Measurements from ENCODE around the gene CNIH1.
"Not testable (repeated sequence)": the region's sequence is repeated elsewhere in the genome, so short reads cannot be mapped to it uniquely, and the experiment has no call there.

Gene CNIH1

DNA sequence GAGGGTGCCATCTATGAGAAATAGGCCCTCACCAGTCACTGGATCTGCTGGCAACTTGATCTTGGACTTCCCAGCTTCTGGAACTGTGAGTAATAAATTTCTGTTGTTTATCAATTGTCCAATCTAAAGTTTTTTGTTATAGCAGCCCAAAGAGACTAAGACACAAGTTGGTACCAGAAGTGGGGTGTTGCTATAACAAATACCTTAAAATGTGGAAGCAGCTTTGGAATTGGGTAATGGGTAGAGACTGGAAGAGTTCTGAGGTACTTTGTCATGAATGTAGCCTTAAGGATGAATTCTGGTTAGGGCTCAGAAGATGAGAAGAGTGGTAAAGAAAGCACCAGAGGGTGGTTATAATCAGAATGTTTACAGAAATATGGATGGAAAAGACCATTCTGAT lies 26.1 kb upstream of the CNIH1 start:
- DNase-seq (ENCODE audit: low spot score), result no peak

DNA sequence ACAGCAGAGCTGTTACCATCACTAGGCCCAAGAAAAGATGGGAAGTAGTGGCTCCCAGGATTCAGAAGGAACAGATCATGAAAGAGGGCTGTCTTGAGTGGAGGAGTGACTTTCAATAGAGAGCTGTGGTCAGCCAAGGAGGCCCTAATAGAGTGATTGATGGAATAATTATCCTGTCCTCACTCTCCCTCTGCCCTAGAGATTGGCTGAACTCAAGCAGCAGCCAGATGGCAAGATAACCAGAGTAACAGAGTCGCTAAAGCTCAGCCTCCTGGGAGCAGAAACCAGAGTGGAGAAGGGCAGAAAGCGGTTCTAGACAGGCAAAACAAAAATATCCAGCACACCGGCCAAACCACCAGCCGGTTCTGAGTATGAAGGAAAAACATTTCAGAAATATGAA lies 24.5 kb upstream of the CNIH1 start:
- DNase-seq (ENCODE audit: low spot score), result no peak

DNA sequence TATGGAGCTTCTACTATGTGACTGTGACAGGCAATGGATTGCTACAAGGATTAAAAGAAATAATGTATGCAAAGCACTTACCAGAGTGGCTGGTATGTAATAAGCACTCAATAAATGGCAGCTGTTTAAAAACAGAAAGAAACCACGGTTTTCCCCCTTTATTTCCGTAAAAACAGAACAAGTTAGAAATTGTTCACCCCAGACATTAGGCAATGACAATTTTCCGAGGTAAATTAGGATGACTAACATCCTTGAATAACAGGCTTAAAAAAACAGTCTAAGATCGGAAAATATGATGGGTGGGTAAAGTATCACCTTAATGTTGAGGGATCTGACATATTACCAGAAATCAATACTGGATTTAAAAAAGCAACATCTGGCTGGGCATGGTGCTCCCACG lies 20.9 kb upstream of the CNIH1 start:
- no peak for DNase-seq (ENCODE audit: low spot score)

DNA sequence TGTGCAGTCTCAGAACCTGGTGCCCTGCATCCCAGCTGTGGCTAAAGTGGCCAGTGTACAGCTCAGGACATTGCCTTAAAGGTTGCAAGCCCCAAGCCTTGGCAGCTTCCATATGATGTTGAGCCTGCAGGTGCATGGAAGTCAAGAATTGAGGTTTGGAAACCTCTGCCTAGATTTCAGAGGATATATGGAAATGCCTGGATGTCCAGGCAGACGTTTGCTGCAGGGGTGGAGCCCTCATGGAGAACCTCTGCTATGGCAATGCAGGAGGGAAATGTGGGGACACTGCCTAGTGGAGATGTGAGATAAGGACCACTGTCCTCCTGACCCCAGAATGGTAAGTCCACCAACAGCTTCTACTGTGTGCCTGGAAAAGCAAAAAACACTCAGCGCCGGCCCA lies 17.9 kb upstream of the CNIH1 start:
- no peak for DNase-seq (ENCODE audit: low spot score)

DNA sequence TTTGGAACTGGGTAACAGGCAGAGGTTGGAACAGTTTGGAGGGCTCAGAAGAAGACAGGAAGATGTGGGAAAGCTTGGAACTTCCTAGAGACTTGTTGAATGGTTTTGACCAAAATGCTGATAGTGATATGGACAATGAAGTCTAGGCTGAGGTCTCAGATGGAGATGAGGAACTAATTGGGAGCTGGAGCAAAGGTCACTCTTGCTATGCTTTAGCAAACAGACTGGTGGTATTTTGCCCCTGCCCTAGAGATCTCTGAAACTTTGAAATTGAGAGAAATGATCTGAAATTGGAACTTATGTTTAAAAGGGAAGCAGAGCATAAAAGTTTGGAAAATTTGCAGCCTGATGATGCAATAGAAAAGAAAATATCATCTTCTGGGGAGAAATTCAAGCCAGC lies 17.4 kb upstream of the CNIH1 start:
- not testable (repeated sequence) for DNase-seq (ENCODE audit: low spot score)

DNA sequence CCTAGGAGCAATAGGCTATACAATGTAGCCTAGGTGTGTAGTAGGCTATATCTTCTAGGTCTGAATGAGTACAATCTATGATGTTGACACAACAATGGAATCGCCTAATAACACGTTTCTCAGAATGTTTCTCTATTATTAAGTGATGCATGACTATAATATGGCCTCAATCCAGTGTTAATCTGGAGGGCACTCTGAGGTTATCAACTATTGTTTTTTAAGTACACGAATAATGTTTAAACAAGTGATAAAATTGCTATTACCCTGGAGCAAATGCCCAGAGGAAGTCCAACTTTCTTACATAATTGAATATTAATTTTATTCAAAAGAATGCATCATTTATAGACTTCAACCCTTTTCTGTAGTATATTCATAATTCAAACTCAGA lies 16.4 kb upstream of the CNIH1 start:
- DNase-seq (ENCODE audit: low spot score), result no peak

DNA sequence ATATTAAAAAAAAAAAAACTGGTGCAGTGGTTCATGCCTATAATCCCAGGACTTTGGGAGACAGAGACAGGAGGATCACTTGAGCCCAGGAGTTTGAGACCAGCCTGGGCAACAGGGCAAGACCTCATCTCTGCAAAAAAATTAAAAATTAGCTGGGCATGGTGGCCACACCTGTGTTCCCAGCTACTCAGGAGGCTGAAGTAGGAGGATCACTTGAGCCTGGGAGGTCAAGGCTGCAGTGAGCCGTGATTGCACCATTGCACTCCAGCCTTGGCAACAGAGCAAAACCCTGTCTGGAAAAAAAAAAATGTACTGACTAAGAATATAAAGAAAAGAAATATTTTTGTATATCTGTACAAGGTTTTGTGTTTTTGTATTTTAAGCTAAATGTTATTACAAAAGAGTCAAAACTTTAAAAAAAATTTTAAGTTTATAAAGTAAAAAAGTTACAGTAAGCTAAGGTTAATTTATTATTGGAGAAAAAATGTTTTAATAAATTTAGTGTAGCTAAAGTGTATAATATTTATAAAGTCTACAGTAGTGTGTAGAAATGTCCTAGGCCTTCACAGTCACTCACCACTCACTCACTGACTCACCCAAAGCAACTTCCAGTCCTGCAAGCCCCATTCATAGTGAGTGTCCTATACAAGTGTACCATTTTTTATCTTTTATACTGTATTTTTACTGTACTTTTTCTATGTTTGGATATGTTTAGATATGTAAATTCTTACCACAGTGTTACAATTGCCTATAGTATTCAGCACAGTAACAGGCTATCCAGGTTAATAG lies 15.8 kb upstream of the CNIH1 start:
- not testable (repeated sequence) for DNase-seq (ENCODE audit: low spot score)

DNA sequence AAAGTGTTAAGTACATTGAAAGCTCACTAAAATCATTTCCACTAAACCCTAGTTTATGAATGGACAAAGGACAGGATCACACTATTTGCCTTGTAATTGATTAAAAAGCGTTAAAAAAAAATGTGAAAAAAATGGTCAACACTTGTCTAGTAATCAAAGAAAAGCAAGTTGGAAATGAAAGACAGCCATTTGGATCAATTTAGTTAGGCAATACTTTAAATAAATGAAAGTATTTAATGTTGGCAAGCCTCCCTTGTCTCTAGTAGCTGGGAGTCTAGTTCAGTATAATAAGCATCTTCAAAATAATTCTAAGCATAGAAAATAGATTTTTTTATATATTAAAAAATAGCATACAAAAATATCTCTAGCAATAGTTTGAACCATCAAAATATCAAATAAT lies 14.2 kb upstream of the CNIH1 start:
- no peak for DNase-seq (ENCODE audit: low spot score)

DNA sequence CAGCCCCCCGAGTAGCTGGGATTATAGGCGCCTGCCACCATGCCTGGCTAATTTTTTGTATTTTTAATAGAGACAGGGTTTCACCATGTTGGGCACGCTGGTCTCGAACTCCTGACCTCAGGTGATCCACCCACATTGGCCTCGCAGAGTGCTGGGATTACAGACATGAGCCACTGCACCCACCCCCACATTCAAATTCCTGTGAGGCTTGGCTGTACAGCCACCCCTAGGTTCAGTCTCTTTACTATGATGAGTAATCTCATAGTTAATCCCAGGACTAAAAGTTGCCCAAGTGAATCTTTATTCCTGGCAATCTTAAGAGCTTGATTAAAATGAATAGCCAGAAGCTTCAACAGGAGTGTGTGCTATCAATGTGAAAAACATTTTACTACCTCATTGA lies 12.8 kb upstream of the CNIH1 start:
- not testable (repeated sequence) for DNase-seq (ENCODE audit: low spot score)

DNA sequence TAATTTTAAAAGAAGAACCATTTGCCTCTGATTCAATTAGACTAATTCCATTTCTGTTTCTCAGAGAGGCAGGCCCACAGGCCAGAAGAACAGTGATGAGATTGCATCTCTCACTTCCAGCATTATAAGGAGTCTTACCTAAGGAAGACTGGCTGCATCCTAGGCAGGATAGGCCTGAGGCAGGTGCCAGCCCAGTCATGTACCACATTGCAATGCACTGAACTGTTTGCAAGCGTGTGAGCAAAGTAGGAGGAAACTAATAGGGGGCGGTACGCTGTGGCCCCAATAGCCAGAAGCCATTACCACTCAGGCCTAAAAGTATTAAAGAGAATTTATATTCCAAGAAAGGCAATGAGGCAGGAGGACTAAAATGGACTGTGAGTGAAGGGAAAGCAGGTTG lies 12.1 kb upstream of the CNIH1 start:
- DNase-seq (ENCODE audit: low spot score), result no peak

DNA sequence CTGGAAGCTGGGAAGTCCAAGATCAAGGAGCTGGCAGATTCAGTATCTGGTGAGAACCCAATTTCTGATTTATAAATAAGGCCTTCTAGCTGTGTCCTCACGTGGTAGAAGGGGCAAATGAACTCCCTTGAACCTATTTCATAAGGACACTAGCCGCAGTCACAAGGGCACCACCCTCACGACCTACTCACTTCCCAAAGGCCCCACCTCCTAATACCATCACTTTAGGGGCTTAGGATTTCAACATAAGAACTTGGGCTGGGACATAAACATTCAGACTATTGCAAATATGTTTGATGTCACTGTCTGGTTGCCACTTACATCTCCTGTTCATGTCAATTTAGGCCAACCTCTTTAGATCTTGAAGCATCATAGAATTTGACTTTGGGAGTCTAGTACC lies 10.8 kb upstream of the CNIH1 start:
- no peak for DNase-seq (ENCODE audit: low spot score)

DNA sequence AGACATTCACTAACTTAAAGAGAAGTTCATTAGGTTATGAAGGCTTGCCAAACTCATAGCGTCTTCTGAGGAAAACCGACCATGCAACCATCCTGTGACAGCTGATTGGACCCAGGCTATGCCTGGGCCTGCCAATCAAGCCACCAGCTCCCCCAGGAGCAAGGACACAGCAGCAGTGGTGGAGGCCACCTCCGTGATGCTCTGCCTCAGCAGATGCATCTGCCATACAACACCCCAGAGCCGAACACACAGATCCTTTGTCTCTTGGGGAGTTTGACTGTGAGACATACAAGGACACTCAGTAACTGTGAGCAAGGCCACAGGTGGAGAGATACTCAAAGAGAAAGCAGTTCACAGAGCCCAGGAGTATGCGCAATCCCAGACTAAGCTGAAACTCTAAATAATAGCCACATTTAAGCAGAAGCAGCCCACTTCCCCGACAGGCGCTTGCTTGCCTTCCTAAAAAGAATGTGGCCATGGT lies 10.0 kb upstream of the CNIH1 start:
- no peak for DNase-seq (ENCODE audit: low spot score)

DNA sequence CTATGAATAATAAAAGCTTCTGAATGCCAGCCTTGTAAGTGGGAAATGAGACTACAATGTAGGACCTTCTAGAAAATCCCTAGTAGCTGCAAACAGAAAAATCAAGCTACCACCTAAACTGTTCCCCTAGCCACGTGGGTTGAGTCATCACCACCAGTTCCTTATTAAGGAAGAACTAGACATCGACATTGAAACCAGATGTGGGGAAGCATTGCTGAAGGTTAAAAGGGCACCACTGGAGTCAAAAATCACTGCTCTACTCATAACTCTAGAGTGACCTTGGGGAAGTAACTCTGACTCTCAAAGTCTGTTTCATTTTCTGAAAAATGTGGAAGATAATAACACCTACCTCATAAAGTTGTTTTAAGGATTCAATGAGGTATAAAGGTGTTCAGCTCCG lies 9.4 kb upstream of the CNIH1 start:
- no peak for DNase-seq (ENCODE audit: low spot score)

DNA sequence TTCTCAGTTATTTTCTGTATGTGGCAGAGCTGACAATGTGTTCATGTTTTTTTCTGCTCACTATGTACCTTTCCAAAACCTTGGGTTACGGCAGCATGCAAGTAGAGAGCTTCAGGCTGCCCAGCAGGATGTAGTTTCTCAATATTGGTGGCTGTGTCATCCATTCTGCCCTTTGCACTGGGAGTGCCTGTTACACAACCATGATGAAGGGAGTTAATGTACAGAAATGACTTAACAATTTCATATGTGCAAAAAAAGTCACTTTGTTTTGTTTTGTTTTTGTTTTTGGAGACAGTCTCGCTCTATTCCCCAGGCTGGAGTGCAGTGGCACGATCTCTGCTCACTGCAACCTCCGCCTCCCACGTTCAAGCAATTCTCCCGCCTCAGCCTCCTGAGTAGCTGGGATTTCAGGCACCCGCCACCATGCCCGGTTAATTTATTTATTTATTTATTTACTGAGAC lies 6.1 kb upstream of the CNIH1 start:
- no peak for DNase-seq (ENCODE audit: low spot score)

DNA sequence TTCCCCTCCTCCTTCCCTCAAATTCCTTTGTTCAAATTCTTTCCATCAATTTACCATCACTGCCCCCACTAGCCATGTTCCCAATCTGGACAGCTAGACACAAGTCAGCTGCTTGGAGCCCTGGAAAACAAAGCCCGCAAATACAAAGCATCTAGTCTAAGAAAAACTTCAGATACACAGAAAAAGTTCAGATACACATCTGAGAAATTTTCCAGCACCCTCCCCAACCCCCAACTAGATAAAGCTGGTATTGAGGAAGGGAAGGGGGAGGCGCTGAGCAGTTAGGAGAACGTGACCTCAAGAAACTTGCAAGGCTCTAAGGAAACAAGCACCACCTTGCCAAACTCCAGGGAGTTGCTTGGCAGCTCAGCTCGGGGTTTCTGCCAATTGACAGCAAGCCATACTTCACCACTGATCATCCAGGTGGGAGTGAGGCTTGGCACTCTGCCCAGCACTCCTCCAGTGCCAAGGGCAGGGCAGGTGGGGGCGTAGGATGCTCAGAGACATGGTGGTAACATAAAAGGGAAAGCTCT lies 5.1 kb upstream of the CNIH1 start:
- no peak for DNase-seq (ENCODE audit: low spot score)

DNA sequence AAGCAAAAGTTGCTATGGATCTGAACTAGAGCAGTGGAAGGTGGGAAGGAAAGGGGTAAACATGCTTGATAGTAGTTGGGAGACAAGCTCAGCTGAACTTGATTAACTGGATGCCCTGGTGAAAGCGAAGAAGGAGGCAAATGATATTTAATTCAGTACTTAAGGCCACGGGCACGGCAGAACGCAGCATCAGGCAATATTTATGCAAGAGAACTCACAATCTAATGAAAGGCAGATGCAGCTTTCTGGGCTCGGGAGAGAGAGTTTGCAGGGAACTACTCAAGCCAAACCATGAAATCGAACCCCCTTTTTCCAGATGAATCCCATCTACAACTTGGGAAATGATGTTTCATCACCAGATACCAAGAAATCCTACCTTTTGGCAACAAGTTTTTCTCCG lies 3.5 kb upstream of the CNIH1 start:
- no peak for DNase-seq (ENCODE audit: low spot score)

DNA sequence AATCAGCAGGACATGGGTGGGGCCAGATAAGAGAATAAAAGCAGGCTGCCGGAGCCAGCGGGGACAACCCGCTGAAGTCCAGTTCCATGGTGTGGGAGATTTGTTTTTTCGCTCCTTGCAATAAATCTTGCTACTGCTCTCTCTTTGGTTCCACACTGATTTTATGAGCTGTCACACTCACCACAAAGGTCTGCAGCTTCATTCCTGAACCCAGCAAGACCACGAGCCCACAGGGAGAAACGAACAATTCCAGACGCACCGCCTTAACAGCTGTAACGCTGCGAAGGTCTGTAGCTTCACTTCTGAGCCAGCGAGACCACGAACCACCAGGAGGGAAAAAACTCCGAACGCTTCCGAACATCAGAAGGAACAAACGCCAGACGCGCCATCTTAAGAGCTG lies 2.8 kb upstream of the CNIH1 start:
- DNase-seq (ENCODE audit: low spot score), result no peak

DNA sequence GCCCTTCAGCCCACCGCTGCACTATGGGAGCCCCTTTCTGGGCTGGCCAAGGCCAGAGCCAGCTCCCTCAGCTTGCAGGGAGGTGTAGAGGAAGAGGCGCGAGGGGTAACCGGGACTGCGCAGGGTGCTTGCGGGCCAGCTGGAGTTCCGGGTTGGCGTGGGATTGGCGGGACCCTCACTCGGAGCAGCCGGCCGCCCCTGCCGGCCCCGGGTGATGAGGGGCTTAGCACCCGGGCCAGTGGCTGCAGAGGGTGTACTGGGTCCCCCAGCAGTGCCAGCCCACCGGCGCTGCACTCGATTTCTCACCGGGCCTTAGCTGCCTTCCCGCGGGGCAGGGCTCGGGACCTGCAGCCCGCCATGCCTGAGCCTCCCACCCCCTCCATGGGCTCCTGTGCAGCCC lies 1.8 kb upstream of the CNIH1 start:
- DNase-seq (ENCODE audit: low spot score), result not testable (repeated sequence)

DNA sequence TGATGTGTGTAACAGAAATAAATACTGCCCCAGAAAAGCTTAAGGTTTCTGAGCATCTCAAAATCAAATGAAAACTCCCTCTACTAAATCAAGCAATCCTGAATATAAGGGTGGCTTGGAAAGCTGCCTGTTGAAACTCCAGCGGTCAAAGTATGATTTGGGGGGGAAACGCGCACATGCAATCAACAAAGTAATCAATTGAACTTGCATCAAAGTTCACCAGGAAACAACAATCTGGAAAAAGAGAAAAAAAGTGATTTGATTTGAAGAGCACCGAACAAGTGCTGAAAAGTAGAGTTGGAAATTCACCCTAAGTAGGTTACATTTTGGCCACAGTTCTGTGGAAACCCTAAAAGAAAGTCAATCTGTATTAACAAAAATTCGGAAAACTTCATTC lies 700 bp downstream of the CNIH1 start:
- DNase-seq (ENCODE audit: low spot score), result no peak

DNA sequence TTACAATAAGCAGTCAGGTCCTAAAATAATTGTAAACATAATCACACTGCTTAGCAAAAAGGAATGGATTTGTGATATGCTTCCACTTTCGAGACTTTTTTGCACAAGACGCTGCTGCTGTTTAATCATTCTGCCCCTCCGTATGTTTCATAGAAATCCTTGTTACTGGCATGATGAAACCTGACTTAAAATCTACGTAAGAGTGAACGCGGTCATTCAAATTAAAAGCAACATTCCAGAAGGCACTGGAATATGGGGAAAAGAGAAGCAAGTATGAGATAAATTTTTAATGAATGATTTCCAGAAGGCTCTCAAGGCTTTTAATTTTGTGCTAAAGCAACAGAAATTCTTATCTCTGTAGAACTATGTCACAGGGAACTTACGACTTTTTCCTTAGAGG lies 1.1 kb downstream of the CNIH1 start:
- DNase-seq (ENCODE audit: low spot score), result no peak

DNA sequence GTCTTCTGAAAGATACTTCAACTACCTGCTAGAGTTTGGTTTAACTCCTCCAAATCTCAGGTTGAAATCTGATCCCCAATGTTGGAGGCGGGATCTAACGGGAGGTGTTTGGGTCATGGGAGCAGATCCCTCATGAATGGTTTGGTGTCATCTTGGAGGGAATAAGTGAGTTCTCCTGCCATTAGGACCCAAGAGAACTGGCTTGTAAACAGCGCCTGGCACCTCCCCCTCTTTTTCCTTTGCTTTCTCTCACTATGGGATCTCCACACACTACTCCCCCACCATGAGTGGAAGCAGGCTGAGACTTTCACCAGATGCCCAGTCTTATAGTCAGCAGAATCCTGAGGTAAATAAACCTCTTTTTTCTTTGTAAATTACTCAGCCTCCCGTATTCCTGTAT lies 2.5 kb downstream of the CNIH1 start:
- DNase-seq (ENCODE audit: low spot score), result no peak

DNA sequence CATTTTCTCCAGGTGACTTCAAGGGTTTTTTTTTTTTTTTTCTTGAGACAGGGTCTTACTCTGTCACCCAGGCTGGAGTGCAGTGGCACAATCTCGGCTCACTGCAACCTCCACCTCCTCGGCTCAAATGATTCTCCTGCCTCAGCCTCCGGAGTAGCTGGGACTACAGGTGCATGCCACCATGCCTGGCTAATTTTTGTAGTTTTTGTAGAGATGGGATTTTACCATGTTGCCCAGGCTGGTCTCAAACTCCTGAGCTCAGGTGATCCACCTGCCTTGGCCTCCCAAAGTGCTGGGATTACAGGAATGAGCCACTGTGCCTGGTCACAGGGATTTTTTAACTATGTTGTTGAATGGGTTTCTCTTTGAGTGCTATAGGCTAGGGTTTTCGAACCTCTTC lies 3.2 kb downstream of the CNIH1 start:
- DNase-seq (ENCODE audit: low spot score), result not testable (repeated sequence)

DNA sequence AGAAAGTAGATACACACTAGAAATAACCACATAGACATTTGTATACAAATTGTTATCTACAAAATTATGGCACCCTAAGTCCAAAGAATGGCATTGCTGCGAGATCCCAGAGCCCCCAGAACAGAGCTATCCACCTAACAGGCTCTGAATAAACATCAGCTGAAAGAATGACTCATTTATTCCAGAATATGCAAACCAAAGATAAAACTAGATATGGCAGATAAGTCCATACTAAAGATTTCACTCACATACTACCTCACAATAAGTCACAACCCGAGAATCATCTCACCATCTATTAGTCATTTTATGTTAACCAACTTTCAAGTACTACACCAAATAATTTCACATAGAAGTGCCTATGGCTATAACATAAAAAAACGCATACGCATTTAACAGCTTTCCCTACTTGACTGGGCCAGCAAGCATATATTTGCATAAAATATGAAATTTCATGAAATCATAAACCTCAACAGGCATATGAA lies 5.6 kb downstream of the CNIH1 start:
- peak; percentile 29 for DNase-seq (ENCODE audit: low spot score)

DNA sequence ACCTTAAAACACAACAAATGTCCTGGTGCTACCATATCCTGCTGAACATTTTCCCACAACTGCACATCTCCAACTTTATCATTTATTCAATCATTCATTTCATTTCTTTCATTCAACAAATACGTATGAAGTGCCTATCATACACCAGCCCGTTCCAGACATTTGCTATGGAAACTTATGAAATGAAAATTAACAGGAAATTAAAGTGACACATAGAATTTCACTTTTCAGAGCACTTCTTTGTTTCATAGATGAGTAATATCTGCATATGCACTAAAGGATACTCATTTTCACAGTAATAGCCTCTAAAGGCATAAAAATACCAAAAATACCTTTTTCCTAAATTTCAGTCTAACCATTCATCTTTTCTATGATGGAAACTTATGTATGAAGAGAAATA lies 12.6 kb downstream of the CNIH1 start:
- no peak for DNase-seq (ENCODE audit: low spot score)
